PC-3 (cell line): ENCODE measurements around the gene CLIP1. TPM values are rescaled to one million over a fixed set of nuclear protein-coding genes. Genes with fewer than 3 reads are reported as not detected.
A peak's percentile ranks its signal among the peaks of the same experiment; 100 is the strongest.

Experiments used
- ATAC-seq: fragments of 200-7000 bp; cut with Tn5 transposase; 2 replicates; pipeline ENCODE4 v1.9.1; 2020; ENCODE audit warnings: mild to moderate bottlenecking, moderate library complexity
- BruUV-seq: library from RNA; stranded (reverse); fragments of 400-500 nt; replicated peaks from 2 replicates; lab custom pipeline; 2021; lab: Mats Ljungman, UMichigan
- CTCF ChIA-PET: fragments of 300-600 bp; sonication (Branson Sonifier 250); formaldehyde crosslinking; loops from one replicate; lab custom pipeline; 2022; ENCODE audit warnings: antibody characterized with exemption; lab: Charles Lee
- POLR2A ChIA-PET: fragments of 300-600 bp; sonication (Branson Sonifier 250); formaldehyde crosslinking; loops from one replicate; lab custom pipeline; 2022; ENCODE audit warnings: antibody characterized with exemption; ENCODE audit not compliant: unreplicated experiment; lab: Charles Lee
- DNase-seq: peaks from one replicate; pipeline ENCODE4 v3.0.0-alpha.2; 2015
- H2AFZ ChIP-seq: fragments of 300-600 bp; sonication (generic); 2 replicates; pipeline ENCODE4 v1.6.0; 2016; ENCODE audit warnings: antibody characterized with exemption, low read length
- H3F3A ChIP-seq: fragments of 300-600 bp; sonication (generic); one replicate; pipeline ENCODE4 v1.6.0; 2017; ENCODE audit warnings: antibody characterized with exemption, low read length, control low read depth, mild to moderate bottlenecking; ENCODE audit not compliant: unreplicated experiment
- H3K27ac ChIP-seq: fragments of 300-600 bp; sonication (generic); 2 replicates; pipeline ENCODE4 v1.5.1; 2016; ENCODE audit warnings: mild to moderate bottlenecking, low read length
- H3K27me3 ChIP-seq: fragments of 300-600 bp; sonication (generic); 2 replicates; pipeline ENCODE4 v1.6.1; 2016; ENCODE audit warnings: low read length, mixed read lengths
- H3K36me3 ChIP-seq: fragments of 300-600 bp; sonication (generic); 2 replicates; pipeline ENCODE4 v1.6.1; 2016; ENCODE audit warnings: low read depth, mixed run types, low read length, mixed read lengths
- H3K4me1 ChIP-seq: fragments of 300-600 bp; sonication (generic); 2 replicates; pipeline ENCODE4 v1.5.1; 2016; ENCODE audit warnings: low read length; ENCODE audit not compliant: insufficient read depth
- H3K4me2 ChIP-seq: fragments of 300-600 bp; sonication (generic); 2 replicates; pipeline ENCODE4 v1.6.0; 2016; ENCODE audit warnings: low read length
- H3K4me3 ChIP-seq: fragments of 300-600 bp; sonication (generic); 2 replicates; pipeline ENCODE4 v1.5.1; 2016; ENCODE audit warnings: mild to moderate bottlenecking, low read length, mixed read lengths
- H3K79me2 ChIP-seq: fragments of 300-600 bp; sonication (generic); 2 replicates; pipeline ENCODE4 v1.6.1; 2017; ENCODE audit warnings: low read length, mixed read lengths
- H3K9ac ChIP-seq: fragments of 300-600 bp; sonication (generic); 2 replicates; pipeline ENCODE4 v1.6.0; 2016; ENCODE audit warnings: mild to moderate bottlenecking, low read length
- H3K9me2 ChIP-seq: fragments of 300-600 bp; sonication (generic); replicated peaks from 2 replicates; pipeline ENCODE4 v1.6.1; 2016; ENCODE audit warnings: mixed run types, low read length, mixed read lengths
- H3K9me3 ChIP-seq: fragments of 300-600 bp; sonication (generic); 2 replicates; pipeline ENCODE4 v1.6.1; 2016; ENCODE audit warnings: low read length, mixed read lengths
- H4K20me1 ChIP-seq: fragments of 300-600 bp; sonication (generic); 2 replicates; pipeline ENCODE4 v1.6.1; 2016; ENCODE audit warnings: low read length, mixed read lengths
- EZH2 ChIP-seq: fragments of 300-600 bp; sonication (generic); IDR thresholded peaks from one replicate; pipeline ENCODE4 v1.6.1; 2017; ENCODE audit warnings: antibody characterized with exemption, mild to moderate bottlenecking, low read length; ENCODE audit not compliant: unreplicated experiment
- EZH2phosphoT487 ChIP-seq: fragments of 300-600 bp; sonication (generic); IDR thresholded peaks from 2 replicates; pipeline ENCODE4 v1.6.1; 2018; ENCODE audit warnings: mild to moderate bottlenecking, antibody characterized with exemption, low read length, borderline replicate concordance
- intact Hi-C: fragments of 100-400 bp; cut with micrococcal nuclease; formaldehyde crosslinking; loops from 2 replicates; pipeline ENCODE4 v1.9.0; 2023
- total RNA-seq: library from RNA; depleted of rRNA; stranded (reverse); fragments of >200 nt; gene quantifications from 2 replicates; pipeline ENCODE4 v1.2.3, GENCODE V29; 2014
- TF ChIP-seq, protein P1 (sequence below): fragments of 300-600 bp; sonication (generic); conservative IDR thresholded peaks from 2 replicates; pipeline ENCODE4 v1.5.1; 2017; ENCODE audit warnings: antibody characterized with exemption, low read depth, mild to moderate bottlenecking, low read length

CLIP1 gene
- total RNA-seq, 1 experiment from 2014 or later, result 46.4 TPM

DNA sequence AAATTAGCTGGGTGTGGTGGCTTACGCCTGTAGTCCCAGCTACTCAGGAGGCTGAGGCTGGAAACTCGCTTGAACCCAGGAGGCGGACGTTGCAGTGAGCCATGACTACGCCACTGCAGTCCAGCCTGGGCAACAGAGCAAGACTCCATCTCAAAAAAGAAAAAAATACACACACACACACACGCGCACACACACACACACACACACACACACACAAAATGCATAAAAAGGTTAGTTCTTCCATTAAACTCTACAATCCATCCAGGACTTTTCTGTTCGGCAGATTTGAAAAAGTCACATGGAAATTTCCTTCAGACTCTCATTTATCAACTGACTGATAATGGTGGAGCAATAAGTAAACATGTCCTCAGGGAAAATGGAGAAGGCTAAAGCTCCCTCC, 147.0 kb downstream of the CLIP1 start:
- Histone ChIP-seq H3K4me2 (no peak overlapping the region), H3F3A (no peaks in the 10 kb centered on the region), H3K4me1 (no peaks in the 10 kb centered on the region), H3K9me2 (no peaks in the 10 kb centered on the region), H3K9ac (no peak overlapping the region), H3K27ac (no peak overlapping the region), H3K79me2 (no peaks in the 10 kb centered on the region), H3K27me3 (no peaks in the 10 kb centered on the region), H3K9me3 (no peaks in the 10 kb centered on the region), H4K20me1 (no peaks in the 10 kb centered on the region), H2AFZ (no peak overlapping the region), H3K4me3 (no peak overlapping the region), H3K36me3 (peaks cover 40% of the 10 kb centered on the region)
- no TSS peak for BruUV-seq
- intact Hi-C loops, result no loop called here
- POLR2A ChIA-PET, result interaction anchor here (0.6 kb wide), 1 partner anchor 8 kb away, joined by 4 read pairs; no protein-coding TSS in a partner anchor
- DNase-seq (no peak), ATAC-seq (no peak)
- no peak for TF ChIP-seq EZH2phosphoT487
- TF ChIP-seq, protein P1, sequence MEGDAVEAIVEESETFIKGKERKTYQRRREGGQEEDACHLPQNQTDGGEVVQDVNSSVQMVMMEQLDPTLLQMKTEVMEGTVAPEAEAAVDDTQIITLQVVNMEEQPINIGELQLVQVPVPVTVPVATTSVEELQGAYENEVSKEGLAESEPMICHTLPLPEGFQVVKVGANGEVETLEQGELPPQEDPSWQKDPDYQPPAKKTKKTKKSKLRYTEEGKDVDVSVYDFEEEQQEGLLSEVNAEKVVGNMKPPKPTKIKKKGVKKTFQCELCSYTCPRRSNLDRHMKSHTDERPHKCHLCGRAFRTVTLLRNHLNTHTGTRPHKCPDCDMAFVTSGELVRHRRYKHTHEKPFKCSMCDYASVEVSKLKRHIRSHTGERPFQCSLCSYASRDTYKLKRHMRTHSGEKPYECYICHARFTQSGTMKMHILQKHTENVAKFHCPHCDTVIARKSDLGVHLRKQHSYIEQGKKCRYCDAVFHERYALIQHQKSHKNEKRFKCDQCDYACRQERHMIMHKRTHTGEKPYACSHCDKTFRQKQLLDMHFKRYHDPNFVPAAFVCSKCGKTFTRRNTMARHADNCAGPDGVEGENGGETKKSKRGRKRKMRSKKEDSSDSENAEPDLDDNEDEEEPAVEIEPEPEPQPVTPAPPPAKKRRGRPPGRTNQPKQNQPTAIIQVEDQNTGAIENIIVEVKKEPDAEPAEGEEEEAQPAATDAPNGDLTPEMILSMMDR, result no peak
- no peak for TF ChIP-seq EZH2
- CTCF ChIA-PET, result no interaction called here

DNA sequence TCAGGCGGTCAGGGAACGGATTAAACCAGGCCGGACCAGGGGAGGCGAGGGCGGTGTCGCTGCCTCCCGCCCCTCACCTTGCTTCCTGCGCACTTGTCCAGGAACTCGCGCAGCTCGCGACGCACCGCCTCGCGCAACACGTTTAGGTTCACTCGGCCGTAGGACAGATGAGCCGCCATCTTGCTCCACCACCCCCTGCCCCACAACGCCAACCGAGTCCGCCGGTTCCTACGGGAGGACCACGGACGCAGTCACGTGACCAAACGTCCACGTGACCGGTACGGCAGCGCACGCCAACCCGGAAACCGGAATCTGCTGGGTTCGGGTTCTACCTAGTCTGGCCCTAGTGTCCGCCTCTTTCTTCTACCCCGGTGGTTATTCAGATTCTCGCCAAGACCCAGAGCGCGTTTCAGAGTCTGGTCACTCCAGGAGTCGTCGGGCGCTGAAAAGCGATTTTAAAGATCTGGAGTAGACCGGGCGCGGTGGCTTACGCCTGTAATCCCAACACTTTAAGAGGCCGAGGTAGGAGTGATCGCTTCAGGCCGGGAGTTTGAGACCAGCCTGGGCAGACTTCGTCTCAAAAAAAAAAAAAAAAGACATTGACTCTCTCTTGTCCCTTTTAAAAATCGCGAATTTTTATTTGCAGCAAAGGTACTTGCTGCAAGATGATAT, 156.1 kb downstream of the CLIP1 start, which contains the start of gene VPS33A:
Gene VPS33A, minus strand, starts transcription at position 265 of the 672 bp plus-strand sequence. Its CDS starts 86 bp downstream, at position 179.
- H3F3A ChIP-seq, result no peaks in the 10 kb centered on the region
- CTCF ChIA-PET, result interaction anchor here (0.7 to 1.1 kb wide), 3 partner anchors 16 to 161 kb away, joined by 3 read pairs; no protein-coding TSS in a partner anchor

More for the DNA sequence above, 156.1 kb downstream of the CLIP1 start, which contains the start of gene VPS33A:
- Histone ChIP-seq H3K4me1 (peaks cover 12% of the 10 kb centered on the region), H4K20me1 (no peaks in the 10 kb centered on the region), H3K9ac (peak within 1 kb of the TSS; percentile 84), H2AFZ (peak within 1 kb of the TSS; percentile 96), H3K27ac (peak within 1 kb of the TSS; percentile 69), H3K79me2 (peaks cover 15% of the 10 kb centered on the region), H3K4me3 (peak within 1 kb of the TSS; percentile 84), H3K9me2 (no peaks in the 10 kb centered on the region), H3K4me2 (peak within 1 kb of the TSS; percentile 86), H3K36me3 (peaks cover 4% of the 10 kb centered on the region; the same call in 1 of the 2 replicates), H3K27me3 (no peaks in the 10 kb centered on the region), H3K9me3 (no peaks in the 10 kb centered on the region)
- no TSS peak for BruUV-seq
- ATAC-seq (peak; percentile 87), DNase-seq (peak; percentile 99)
- POLR2A ChIA-PET, result interaction anchor here (0.6 kb wide), 2 partner anchors 116 to 257 kb away, joined by 4 to 5 read pairs; no protein-coding TSS in a partner anchor
- TF ChIP-seq, protein P1, result no peak
- TF ChIP-seq EZH2phosphoT487, result no peak
- no peak for TF ChIP-seq EZH2
- intact Hi-C loops, result loop anchor here (5.0 kb wide), 2 partner anchors 39 to 91 kb away; partner anchors contain the start of gene DIABLO
